Lung (tissue), 16 donors: ENCODE measurements around the gene POR. TPM values are rescaled to one million over a fixed set of nuclear protein-coding genes. Genes with fewer than 3 reads are reported as not detected.

Experiments
- ATAC-seq: fragments of 200-7000 bp; cut with Tn5 transposase; one replicate; pipeline ENCODE4 v1.9.1; 2020; ENCODE audit warnings: moderate number of reproducible peaks; ENCODE audit not compliant: insufficient read depth, low FRiP score
- DNase-seq, 3 donors: peaks; one replicate each; pipeline ENCODE4 v3.0.0-alpha.2; 2013 to 2017
- H3K27ac ChIP-seq, 2 donors: one replicate each; pipeline ENCODE4 v1.5.1; 2013; ENCODE audit warnings: mild to moderate bottlenecking in 2 of 2, moderate library complexity in 2 of 2, control low read depth in 1 of 2, inconsistent platforms in 1 of 2, low read depth in 1 of 2, low read length in 1 of 2
- H3K27me3 ChIP-seq, 3 donors: one replicate each; pipeline ENCODE4 v1.5.1; 2013; ENCODE audit warnings: low read length in 2 of 3; ENCODE audit not compliant: control insufficient read depth in 3 of 3, insufficient read depth in 3 of 3
- H3K36me3 ChIP-seq, 4 donors: one replicate each; pipeline ENCODE4 v1.5.1; 2013; ENCODE audit warnings: low read length in 4 of 4, mild to moderate bottlenecking in 1 of 4, moderate library complexity in 1 of 4; ENCODE audit not compliant: control insufficient read depth in 4 of 4, insufficient read depth in 4 of 4
- H3K4me1 ChIP-seq, 5 donors: one replicate each; pipeline ENCODE4 v1.5.1; 2013; ENCODE audit warnings: low read length in 5 of 5, mild to moderate bottlenecking in 2 of 5, moderate library complexity in 1 of 5; ENCODE audit not compliant: control insufficient read depth in 5 of 5, insufficient read depth in 5 of 5
- H3K4me3 ChIP-seq: one replicate; pipeline ENCODE4 v1.5.1; 2013; ENCODE audit warnings: mild to moderate bottlenecking, control low read depth, moderate library complexity
- H3K9ac ChIP-seq, 2 donors: one replicate each; pipeline ENCODE4 v1.5.1; 2013; ENCODE audit warnings: low read length in 2 of 2, control low read depth in 1 of 2; ENCODE audit not compliant: insufficient read depth in 1 of 2
- H3K9me3 ChIP-seq, 4 donors: one replicate each; pipeline ENCODE4 v1.5.1; 2013; ENCODE audit warnings: low read length in 3 of 4, mild to moderate bottlenecking in 1 of 4, moderate library complexity in 1 of 4; ENCODE audit not compliant: control insufficient read depth in 4 of 4, insufficient read depth in 3 of 4
- WGBS, 2 donors: extraction: QIAGEN DNeasy Blood & Tissue Kit; methylation state at CpG; one replicate each; pipeline ENCODE4 v1.1.7; 2013; 5-methylcytosine and 5-hydroxymethylcytosine counted together
- long read RNA-seq, 5 donors: transcript quantifications; one replicate each; lab custom pipeline, GENCODE V29; 2026
- polyA plus RNA-seq, 2 donors: library from polyadenylated mRNA; stranded (reverse); fragments of 200-250 nt; gene quantifications; one replicate each; pipeline ENCODE4 v1.2.1, GENCODE V29; 2013
- total RNA-seq, 2 donors: library from RNA; depleted of rRNA in 1 of 2; stranded (reverse); fragments of >200 nt in 1 of 2; gene quantifications; one replicate each; pipeline ENCODE4 v1.2.1, GENCODE V29; 2014 to 2021
- TF ChIP-seq, protein P1 (sequence below): IDR thresholded peaks from 2 replicates; pipeline ENCODE4 v1.5.1; 2012; ENCODE audit warnings: mild to moderate bottlenecking; ENCODE audit errors: control extremely low read depth, extremely low read depth
- donor health status: control.
- donor health status: control.
- donor health status: Bipolar disorder and iron deficiency.
- donor health status: healthy.
- donor health status: DM: yes; HTN: yes; CAD: no.

The POR gene
- total RNA-seq = 100 to 1,000 TPM; 111 to 284 TPM
- polyA plus RNA-seq = 100 to 1,000 TPM; 243 to 305 TPM
- long read RNA-seq, donor 1, partial matches to known transcripts = 9 of 14 reads
- long read RNA-seq, donor 1, other reads (novel, unspliced or antisense) = 0 of 14 reads
- long read RNA-seq, donor 2, partial matches to known transcripts = 0 of 1 reads
- long read RNA-seq, donor 2, other reads (novel, unspliced or antisense) = 0 of 1 reads
- long read RNA-seq, donor 3, partial matches to known transcripts = 0 of 11 reads
- long read RNA-seq, donor 3, other reads (novel, unspliced or antisense) = 9 of 11 reads
- long read RNA-seq, donor 4, partial matches to known transcripts = 0 of 1 reads
- long read RNA-seq, donor 4, other reads (novel, unspliced or antisense) = 0 of 1 reads
- long read RNA-seq, donor 5, partial matches to known transcripts = 5 of 30 reads
- long read RNA-seq, donor 5, other reads (novel, unspliced or antisense) = 20 of 30 reads

DNA sequence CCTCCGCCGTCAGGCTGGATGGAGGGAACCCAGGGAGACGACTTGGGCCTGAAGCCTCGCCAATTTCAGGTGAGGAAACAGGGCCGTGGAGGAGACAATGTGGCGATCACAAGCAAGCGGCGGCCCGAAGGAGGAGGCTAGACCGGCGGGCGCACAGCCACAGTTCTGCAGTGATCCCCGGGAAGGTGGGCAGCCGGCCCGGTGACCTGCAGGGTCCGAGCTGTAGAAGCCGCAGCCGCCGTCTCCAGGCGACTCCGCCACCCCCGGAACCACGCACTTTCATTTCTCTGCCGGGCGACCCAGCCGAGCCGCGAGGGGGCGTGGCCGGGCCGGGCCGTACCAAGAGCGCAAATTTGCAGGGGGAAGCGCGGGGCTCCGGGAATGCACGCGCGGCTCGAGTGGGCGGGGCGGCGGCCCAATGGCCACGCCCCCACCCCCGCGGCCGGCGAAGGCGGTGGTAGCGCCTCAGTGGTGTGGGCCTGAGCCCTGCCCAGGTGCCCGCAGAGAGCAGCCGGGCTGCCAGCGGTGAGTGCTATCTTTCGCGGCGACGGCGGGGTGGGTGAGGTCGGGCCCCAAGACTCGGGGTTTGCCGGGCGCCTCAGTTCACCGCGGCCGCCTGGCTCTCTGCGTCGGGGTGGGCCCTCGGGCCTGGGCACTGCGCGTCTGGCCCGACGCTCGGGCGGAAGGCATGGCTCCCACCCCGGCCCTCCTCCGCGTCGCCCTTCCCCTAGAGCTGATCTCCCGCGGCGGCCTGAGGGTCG lies at the start of gene POR:
Gene POR (plus strand): TSS at position 501 of the 761 bp plus-strand sequence. CDS start 38,847 bp downstream, outside the sequence.
- Histone ChIP-seq H3K4me1 (peaks cover 0 to 6% (median 2%) of the 10 kb centered on the region in 5 donors), H3K36me3 (peaks cover 0 to 2% (median 0%) of the 10 kb centered on the region in 4 donors), H3K9ac (peak within 1 kb of the TSS; percentile 67 to 91), H3K9me3 (no peaks in the 10 kb centered on the region), H3K27me3 (no peaks in the 10 kb centered on the region), H3K27ac (peak within 1 kb of the TSS; percentile 87 to 99), H3K4me3 (peak within 1 kb of the TSS; percentile 88)
- ATAC-seq (peak; percentile 99), DNase-seq (peak; percentile 93 to 96 (median 94))
- WGBS, 2 donors = 0% methylated on average over 71 to 82 of the region's 82 CpGs
- TF ChIP-seq, protein P1, sequence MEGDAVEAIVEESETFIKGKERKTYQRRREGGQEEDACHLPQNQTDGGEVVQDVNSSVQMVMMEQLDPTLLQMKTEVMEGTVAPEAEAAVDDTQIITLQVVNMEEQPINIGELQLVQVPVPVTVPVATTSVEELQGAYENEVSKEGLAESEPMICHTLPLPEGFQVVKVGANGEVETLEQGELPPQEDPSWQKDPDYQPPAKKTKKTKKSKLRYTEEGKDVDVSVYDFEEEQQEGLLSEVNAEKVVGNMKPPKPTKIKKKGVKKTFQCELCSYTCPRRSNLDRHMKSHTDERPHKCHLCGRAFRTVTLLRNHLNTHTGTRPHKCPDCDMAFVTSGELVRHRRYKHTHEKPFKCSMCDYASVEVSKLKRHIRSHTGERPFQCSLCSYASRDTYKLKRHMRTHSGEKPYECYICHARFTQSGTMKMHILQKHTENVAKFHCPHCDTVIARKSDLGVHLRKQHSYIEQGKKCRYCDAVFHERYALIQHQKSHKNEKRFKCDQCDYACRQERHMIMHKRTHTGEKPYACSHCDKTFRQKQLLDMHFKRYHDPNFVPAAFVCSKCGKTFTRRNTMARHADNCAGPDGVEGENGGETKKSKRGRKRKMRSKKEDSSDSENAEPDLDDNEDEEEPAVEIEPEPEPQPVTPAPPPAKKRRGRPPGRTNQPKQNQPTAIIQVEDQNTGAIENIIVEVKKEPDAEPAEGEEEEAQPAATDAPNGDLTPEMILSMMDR = no peak

DNA sequence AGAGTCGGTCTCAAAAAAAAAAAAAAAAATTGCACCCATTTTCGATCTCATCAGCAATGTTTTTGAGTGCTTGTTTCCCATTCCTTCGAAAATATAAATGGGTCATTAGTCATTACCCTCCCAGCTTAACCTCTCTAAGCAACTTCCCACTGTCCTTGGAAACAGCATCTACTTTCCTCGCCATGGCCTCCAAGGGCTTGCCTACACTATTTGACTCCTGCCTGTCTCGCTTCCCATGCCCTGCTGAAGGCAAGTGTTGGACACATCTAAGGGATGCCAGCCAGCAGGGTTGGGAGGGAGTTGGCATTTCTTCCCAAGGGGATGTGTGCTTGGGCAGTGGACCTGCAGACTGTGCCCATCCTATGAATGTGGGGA lies 48.9 kb upstream of the POR start:
- TF ChIP-seq, protein P1 = no peak
- Histone ChIP-seq H3K4me3 (no peak overlapping the region), H3K36me3 (no peaks in the 10 kb centered on the region), H3K27ac (no peak overlapping the region), H3K27me3 (peaks cover 0 to 3% (median 0%) of the 10 kb centered on the region in 3 donors), H3K4me1 (peaks cover 0 to 7% (median 0%) of the 10 kb centered on the region in 5 donors), H3K9me3 (no peaks in the 10 kb centered on the region), H3K9ac (no peak overlapping the region)
- ATAC-seq (no peak), DNase-seq (no peak)
- 44 to 65% methylated on average over 5 of the region's 5 CpGs for WGBS, 2 donors

DNA sequence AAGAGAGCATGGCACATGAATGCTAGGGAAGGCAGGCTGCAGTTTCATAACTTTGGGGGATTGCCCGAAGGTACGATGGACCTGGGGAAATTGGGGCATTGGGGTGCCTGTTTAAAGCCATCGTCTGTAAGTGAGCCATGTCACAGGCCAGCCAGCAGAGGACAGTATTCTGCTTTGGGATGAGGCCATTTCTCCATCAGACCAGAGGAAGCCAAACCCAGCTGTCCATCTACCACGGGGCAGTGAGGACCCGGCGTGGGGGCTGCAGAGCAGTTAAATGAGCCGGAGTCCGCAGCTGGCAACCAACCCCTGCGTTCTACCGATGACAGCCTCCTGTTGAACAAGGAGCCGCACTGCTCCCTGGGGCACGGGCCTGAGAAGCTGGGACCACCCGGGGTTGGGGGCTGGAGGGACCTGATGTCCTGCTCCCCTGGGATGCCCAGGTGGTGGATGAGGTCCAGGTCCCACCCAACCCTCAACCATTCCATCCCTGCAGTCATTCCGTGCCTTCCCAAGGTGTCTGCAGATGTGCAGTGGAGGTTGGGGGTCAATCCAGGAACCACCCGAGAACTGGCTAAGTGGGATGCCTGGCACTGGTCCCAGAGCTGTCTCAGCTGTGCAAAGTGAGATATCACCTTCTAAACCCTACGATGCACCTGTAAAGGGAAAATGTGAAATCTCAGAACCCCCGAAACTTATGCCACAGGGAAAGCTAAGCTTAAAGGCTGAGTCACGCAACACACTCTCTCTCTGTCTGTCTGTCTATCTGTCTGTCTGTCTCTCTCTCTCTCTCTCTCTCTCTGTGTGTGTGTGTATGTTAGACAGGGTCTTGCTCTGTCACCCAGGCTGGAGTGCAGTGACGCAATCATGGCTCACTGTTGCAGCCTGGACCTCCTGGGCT lies 48.2 kb upstream of the POR start:
- H3K27ac ChIP-seq = no peak overlapping the region
- peak; percentile 62 to 83 (median 66) for DNase-seq
- H3K36me3 ChIP-seq = no peaks in the 10 kb centered on the region
- TF ChIP-seq, protein P1 = peak; percentile 95
- H3K9me3 ChIP-seq = no peaks in the 10 kb centered on the region
- 39 to 44% methylated on average over 19 of the region's 19 CpGs for WGBS, 2 donors
- H3K4me3 ChIP-seq = no peak overlapping the region
- peaks cover 0 to 7% (median 0%) of the 10 kb centered on the region in 5 donors for H3K4me1 ChIP-seq
- H3K9ac ChIP-seq = no peak overlapping the region
- peaks cover 0 to 3% (median 0%) of the 10 kb centered on the region in 3 donors for H3K27me3 ChIP-seq
- ATAC-seq = peak; percentile 87
